ENCODE data around the gene PAPPA2.
"Not testable (repeated sequence)": the region's sequence is repeated elsewhere in the genome, so short reads cannot be mapped to it uniquely, and the experiment has no call there.

The PAPPA2 gene

DNA sequence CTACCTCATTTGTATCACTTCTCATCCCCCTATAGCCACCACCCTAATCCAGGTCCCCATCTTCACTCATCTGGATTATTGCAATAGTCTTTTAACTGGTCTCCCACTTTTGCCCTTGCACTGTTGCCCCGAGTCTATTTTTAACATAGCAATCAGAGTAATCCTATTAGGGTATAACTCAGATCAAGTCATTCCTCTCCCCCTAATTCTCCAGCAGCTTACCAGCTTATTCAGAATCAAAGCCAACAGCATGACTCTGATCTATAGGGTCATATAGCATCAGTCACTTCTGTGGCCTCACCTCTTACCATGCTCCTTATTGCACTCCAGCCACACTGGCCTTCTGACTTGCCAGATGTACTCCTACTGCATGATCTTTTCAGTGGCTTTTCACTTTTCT is 140.7 kb downstream of the PAPPA2 start:
- DNase-seq (ENCODE audit: low read depth) = no peak

DNA sequence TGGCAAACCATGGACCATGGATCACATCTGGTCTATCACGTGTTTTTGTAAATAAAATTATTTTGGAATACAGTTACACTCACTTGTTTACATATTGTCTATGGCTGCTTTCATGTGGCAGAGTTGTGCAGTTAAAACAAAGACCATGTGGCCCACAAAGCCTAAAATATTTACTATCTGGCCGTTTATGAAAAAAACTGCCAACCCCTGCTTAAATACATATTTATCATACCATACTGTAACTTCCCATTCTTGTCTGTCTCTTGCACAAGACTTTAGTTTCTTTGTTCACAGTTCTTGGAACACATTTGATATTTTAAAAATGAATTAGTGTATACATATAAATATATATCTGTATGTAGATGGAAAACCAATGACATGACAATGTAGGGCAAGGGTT is 141.5 kb downstream of the PAPPA2 start:
- no peak for DNase-seq (ENCODE audit: low read depth)

DNA sequence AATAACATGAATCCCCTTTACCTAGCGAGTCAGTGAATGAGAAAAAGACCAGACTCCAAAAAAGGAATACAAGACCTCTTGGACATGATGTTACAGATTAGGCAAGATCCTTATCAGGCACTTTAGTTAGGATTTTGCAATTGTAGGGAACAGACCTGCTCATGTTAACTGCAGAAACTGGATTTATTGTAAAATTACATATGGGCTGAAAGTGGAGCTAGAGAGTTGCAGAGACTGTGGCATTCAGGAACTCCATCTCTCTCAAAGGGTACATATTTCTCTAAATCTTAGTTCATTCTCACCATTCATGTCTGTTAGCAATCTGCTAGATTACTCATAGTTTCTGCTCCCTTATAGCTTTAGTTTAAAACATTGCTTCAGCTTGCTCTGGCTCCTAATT is 142.2 kb downstream of the PAPPA2 start:
- DNase-seq (ENCODE audit: low read depth) = no peak

DNA sequence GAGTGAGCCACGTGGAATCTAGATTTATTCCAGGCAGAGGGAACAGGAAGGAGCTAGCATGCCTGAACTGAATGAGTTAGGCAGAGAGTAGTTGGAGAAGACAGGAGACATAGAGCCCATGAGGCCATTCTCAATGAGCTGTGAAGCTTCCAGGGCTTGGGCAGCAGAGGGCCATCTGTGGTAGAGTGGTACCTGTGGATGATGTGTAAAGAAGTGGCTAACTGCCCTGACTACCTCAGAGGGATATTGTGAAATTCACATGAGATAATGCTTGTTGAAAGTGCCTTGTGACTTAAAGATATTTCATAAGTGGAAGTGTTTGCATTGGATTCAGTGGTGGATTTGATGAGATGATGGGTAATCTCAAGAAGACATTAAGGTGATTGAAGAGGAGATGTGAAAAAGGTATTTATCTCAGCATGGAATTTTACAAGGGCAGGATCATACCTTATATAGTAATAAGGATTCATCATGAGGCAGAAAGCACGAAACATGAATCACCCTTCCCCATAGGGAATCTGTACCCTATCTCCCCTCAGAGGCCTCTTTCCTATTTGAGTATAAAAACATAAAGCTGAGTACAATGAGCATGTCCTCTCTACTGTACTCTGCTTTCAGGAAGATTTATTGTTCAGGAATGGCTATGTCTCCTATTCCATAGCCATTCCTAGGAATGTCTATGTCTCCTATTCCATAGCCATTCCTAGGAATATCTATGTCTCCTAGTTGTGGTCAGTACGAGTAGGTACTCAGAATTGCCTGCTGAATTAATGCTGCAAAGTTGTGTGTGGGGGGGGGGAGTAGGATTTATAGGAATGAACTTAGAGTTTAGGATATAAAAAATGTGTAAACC is 146.8 kb downstream of the PAPPA2 start:
- no peak for DNase-seq (ENCODE audit: low read depth)

DNA sequence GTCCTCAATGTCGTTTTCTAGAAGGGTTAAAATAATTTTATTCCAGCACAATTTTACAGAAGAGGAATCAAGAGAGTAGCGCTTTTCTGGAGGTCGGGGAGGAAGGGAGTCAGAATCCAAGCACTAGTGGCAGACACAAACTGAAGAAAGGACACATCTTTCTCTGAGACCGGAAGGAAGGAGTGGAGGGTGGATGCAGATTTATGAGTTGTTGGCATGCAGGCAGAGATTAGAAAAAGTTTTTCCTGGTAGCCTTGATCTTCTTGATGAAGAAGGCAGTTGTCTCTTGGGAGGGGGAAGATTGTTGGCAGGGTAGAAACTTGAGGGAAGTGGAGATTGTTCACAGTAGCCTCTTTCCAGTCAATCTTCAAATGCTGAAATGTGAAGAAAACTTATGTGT is 149.8 kb downstream of the PAPPA2 start:
- DNase-seq (ENCODE audit: low read depth) = no peak

DNA sequence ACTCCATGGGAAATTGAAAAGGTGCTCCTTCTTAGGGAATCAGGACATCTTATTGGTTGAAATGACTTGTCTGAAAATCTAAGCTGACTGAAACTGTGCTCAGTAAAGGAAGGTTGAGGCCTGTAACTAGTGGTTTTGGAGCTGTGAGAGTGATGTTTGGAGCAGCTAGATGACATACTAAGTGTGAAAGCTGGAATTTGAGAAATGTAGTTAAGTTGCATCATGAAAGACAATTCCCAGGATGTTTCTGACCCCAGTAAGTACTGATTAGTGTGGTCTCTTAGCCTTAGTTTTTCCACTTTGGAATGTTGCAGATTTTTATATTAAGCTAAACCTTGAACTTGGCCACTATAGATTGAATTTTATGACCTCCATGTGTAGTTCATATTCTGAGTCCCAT is 154.9 kb downstream of the PAPPA2 start:
- no peak for DNase-seq (ENCODE audit: low read depth)

DNA sequence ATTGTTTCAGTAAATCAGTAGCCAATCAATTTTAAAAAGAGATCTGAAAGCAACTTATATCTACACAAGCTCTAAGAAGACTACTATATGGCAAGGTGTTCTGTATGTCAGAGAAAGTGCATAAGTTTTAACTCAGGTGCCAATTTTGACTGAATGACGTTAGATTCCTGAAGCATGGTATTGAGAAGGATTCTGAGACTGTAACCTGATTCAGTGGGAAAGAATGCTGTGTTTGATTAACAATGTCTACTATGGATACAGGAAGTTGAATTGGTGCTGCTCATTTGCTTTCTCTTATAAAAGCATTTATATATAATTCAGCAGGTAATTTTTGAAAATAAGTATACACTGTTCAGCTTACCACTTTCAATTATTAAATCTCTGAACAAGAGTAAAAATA is 156.3 kb downstream of the PAPPA2 start:
- DNase-seq (ENCODE audit: low read depth) = no peak

DNA sequence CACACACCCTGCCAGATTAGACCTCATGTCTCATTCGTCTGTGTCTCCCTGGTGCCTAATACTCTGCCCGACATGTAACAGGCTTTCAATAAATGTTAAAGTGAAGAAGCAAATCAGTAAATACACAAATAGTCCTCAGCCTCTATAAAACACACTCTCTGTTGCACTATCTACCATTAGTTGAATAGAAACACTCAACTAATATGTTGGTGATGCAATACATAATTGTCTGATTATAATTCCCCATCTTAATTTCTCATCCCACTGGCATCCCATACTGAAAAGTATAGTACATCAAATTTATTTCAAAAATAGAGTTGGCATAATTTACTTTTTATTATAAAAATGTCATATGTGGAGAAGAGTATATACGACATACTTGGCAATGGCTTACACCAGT is 162.4 kb downstream of the PAPPA2 start:
- no peak for DNase-seq (ENCODE audit: low read depth)

DNA sequence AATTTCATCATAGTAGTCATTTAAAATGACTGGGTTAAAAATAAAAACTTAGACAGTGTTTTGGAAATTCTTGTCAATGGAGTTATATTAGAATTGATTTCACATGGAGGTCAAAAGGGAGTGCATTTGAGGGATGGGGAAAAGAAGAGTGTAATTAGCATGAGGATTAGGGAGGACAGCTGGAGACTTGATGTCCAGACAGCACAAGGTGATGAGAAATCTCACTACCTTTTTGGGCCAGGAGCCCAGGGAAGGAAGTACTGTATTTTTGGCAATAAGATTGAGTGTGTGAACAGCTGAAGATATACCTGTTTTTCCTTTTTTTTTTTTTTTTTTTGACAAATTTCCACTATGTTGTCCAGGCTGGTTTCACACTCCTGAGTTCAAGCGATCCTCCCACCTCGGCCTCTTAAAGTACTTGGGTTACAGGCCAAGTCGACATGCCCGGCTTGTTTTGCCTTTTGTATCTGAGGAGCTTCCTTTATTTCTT is 163.6 kb downstream of the PAPPA2 start:
- DNase-seq (ENCODE audit: low read depth) = no peak

DNA sequence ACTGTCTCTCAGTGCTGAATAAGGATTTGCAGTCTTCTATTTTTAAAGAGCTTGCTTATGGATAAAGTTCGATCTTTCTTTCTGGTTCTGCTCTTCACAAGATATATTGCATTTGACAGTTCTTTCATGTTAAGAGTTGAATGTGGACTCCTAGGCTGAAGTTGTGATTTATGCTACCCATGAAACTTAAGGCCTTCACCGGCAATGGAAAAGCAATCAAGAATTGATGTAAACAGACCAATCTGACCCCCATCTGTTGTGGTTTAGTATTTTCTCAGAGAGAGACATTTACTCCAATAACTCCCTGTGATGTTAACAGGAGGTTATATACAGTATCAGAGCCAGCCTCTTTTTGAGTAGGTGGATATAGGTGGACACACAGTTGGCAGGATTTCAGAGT is 165.8 kb downstream of the PAPPA2 start:
- DNase-seq (ENCODE audit: low read depth) = no peak

DNA sequence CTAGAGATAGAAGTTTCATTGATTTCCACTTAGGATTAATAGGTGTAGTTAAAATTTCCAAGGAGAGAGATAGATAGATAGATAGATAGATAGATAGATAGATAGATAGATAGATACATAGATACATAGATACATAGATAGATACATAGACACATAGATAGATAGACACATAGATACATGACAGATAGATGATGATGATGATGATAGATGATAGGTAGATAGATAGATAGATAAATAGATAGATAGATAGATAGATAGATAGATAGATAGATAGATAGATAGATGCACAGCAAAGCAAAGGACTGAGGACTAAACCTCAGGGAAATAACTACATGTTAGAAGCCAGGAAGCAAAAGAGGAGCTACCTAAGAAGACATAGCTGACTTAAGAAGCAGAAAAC is 171.8 kb downstream of the PAPPA2 start:
- not testable (repeated sequence) for DNase-seq (ENCODE audit: low read depth)

DNA sequence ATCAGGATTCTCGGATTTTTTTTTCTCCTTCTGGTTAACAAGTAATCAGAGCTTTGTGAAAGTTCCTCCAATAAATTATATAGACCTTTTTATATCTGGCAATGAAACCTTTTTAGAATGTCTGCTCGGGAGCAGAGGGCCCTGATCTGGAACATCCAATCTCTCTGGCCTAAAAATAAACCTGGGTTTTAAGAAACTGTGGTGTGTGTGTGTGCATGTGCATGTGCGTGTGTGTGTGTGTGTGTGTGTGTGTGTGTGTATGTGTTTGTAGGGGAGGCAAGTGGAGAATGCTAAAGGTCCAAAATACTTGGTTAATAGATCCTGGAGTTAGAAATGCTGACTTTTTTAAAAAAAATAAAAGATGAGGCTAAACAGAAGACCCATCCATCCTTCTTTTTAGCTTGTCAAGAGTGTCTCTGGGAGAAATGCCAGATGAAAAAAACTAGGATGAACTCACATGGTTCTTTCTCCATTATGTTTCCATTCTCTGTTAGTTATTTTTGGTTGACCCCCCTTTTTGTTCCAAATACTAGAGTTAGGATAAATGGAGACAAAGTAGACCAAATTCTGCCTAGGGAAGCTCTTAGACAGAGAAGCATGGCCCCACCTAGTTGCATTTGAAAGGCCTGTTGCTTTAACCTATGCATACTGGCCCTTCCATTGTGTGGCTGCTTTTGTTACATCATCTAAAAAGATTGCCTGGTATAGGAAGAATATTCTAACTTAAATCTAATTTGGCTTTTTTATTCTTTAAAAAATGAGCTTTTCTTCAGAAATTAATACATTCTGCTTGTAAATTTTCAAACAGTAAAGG is 175.9 kb downstream of the PAPPA2 start:
- no peak for DNase-seq (ENCODE audit: low read depth)

DNA sequence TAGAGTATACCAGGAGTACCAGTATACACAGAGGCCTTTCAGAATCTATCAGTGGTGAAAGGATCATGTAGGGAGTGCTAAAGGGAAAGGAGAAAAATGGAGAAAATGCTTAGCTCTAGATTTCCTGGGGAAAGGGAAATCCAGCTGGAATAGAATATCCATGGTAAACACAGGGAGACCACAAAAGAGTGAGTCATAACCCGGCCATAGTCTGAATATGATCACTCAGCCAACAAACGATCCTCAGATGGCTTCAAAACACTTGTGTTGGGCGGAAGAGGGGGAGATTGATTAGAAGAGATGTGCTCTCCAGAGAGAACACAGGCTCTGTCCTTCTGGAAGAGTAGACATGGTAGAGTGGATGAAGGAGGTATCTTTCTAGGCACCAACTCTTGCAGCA is 180.6 kb downstream of the PAPPA2 start:
- no peak for DNase-seq (ENCODE audit: low read depth)

DNA sequence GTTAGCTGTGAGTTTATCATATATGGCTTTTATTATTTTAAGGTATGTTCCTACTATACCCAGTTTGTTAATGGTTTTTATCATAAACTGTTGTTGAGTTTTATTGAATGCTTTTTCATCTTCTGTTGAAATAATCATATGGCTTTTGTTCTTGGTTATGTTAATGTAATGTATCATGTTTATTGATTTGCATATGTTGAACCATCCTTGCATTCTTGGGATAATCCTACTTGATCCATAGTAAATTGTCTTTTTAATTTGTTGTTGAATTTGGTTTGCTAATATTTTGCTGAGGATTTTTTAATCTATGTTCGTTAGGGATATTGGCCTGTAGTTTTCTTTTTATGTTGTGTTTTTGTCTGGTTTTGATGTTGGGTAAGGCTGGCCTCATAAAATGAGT is 185.6 kb downstream of the PAPPA2 start:
- no peak for DNase-seq (ENCODE audit: low read depth)

DNA sequence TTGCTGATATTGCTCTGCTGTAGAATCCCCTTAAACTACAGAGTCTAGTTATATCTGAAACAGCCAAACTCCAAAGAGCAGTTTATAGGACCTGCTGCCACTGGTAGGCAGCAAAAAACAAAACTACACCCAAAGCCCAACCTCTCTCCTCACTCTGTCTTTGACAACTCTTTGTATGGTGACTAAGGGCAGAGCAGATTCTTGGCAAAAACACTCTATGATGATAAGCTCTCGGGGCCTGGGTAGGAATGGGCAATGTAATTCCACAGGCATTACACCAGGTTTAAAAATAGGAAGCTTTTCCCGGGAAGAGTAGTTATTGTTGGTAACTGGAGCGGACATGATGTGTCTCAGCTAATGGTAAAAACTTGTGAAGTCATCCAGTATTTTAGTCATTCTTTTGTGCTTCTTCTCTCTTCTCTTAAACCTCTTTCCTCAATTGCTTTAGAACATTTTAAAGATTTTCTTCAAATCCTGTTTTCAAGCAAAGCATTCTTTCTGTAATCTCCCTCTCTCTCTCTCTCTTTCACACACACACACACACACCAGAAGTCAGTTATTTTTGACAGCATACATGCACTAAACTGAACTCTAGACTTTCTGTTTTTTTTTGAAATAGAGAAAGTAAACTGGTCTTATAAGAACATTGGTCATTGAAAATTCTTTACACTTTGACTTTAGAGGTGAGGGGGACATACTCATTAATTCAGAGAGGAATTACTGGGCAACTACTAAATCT is 193.5 kb downstream of the PAPPA2 start:
- DNase-seq (ENCODE audit: low read depth) = no peak

DNA sequence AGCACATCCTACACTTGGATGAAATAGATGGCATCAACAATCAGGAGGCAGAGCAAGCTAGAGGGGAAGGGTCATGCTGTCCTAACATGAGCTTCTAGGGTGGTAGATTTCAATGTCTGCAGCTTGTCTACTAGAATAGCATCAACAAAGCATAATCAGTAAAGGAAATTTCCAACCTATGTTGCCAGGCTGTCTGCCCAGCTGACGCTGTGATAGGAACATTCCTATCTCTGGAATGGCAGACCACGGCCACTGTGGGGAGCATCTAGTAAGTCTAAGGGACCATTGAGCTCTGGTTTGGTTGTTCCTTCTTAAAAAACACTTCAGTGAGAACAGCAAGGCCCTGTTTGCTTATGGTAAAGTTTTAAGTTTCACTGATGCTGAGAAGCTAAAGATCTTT is 206.8 kb downstream of the PAPPA2 start:
- no peak for DNase-seq (ENCODE audit: low read depth)

DNA sequence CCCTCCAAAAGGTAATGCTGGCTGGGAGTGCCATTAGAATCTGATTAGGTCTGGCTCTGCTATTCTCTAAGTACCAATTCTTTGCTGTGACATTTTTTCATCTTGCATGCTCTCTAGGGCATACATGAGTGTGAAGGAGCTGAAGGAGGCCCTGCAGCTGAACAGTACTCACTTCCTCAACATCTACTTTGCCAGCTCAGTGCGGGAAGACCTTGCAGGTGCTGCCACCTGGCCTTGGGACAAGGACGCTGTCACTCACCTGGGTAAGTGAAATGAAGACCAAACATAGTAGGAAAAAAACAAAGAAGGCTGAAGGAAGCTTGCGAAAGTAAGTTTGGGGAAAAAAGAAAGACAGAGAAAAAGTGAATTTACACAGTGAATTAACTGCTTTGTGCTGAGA is 207.9 kb downstream of the PAPPA2 start:
- DNase-seq (ENCODE audit: low read depth) = no peak

DNA sequence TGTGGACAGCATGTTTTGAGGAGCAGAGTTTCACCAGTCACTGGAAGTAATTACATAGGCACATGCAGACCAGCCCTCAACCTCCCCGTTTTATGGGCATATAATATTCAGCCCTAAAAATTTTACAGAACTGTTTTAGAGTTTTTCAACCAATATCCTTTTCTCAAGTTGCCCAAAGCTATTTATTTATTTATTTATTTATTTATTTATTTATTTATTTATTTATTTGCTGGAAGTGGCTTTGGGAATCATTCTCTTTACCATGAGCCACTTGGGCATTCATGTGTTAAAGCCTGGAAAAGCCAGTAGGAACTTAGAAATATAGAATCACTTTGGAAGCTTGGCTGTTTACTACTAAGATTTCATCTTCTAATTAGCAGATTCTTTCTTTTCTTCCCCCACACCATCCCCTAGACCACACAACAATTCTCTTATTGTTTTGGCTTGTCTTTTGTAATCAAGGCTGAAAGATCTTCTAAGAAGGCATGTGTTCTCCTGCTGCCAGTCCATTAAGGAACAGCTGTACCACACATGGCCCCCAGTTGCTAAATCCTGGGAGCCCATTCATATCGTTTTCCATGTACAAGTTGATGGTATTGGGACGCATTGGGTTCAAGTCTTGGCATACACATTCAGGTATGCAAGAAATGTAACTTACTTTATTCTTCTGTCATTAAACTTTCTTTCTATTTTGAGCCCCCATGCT is 220.0 kb downstream of the PAPPA2 start:
- DNase-seq (ENCODE audit: low read depth) = no peak

DNA sequence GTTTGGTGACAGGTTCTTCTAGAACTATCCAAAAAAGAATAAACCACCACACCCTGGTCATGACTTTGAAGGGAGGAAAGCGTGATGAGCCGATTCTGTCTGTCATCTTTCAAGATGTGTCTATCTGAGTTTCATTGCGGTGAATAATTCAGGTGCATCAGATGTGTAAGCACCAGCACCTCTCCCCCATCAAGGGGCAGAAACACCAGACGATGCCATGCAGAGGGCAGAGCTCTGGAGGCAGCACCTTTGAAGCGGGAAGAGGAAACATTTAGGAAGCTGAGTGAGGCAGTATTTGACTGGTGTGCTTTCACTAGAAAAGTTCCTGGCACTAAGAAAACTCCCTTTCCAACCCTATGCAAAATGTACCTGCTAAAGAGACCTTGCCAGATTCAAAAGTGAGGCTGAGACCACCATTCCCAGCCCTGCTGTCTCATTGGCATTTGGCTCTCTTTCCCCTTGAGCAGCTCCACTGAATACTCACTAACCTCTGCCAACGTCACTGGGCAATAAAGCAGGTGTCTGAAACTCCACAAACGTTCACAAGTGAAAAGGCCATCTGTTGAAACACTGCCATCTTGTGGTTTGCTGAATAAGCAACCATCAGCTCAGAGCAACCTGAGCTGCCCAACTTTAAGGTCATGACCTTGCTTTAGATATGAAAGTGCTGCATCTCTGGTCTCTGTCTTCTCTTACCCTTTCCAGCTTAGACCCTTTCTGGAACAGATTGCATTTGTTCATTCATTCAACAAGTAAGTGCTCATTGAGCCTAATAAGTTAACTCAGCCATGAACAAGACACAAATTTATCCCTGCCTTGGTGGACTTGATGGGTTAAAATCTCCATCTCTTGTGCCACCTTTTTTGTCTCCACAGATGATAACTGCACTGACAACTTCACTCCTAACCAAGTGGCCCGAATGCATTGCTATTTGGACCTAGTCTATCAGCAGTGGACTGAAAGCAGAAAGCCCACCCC is 228.6 kb downstream of the PAPPA2 start:
- no peak for DNase-seq (ENCODE audit: low read depth)

DNA sequence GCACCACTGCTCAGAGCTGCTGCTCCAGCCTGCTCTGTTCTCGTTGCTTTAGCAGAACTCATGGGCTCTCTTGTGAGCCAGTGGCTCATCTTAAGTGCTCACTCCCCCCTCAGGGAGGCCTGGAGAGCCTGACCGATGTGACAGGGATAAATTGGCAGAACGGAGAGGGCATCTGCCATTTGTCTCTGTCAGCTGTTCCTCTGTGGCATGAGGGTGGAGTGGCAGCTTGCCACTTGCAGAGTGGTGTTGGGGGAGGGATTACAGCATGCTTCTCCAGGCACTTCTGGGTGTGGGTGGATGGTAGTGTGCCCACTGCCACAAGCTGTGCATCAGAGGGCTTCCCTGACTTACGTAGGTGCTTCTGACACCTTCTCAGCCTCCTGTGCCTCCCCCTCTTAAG is 229.5 kb downstream of the PAPPA2 start:
- no peak for DNase-seq (ENCODE audit: low read depth)

Data from stimulated activated CD8-positive, alpha-beta memory T cell treated with anti-CD3 and anti-CD28 coated beads, Interleukin-15, amount 100 ng/mL, for 1 hour (primary cell).